Adipocyte (in vitro differentiated cells): Measurements from ENCODE around the gene BRI3.
"Not testable (repeated sequence)": the region's sequence is repeated elsewhere in the genome, so short reads cannot be mapped to it uniquely, and the experiment has no call there.

Experiments
- DNase-seq: peaks from one replicate; pipeline ENCODE4 v3.0.0-alpha.2; 2015; ENCODE audit warnings: low read depth
- H3K27me3 ChIP-seq: replicated peaks from 2 replicates; pipeline ENCODE4 v1.7.0; 2013; ENCODE audit warnings: mild to moderate bottlenecking, low read length, moderate library complexity; ENCODE audit not compliant: control insufficient read depth, insufficient read depth
- H3K36me3 ChIP-seq: 2 replicates; pipeline ENCODE4 v1.7.0; 2013; ENCODE audit warnings: low read length, mild to moderate bottlenecking, moderate library complexity; ENCODE audit not compliant: control insufficient read depth, insufficient read depth, severe bottlenecking
- H3K4me1 ChIP-seq: 2 replicates; pipeline ENCODE4 v1.7.0; 2013; ENCODE audit warnings: mild to moderate bottlenecking, low read length, moderate library complexity; ENCODE audit not compliant: control insufficient read depth, insufficient read depth
- H3K4me3 ChIP-seq: 2 replicates; pipeline ENCODE4 v1.7.0; 2013; ENCODE audit warnings: mild to moderate bottlenecking, low read length, moderate library complexity
- H3K9ac ChIP-seq: 2 replicates; pipeline ENCODE4 v1.7.0; 2013; ENCODE audit warnings: mild to moderate bottlenecking, low read length, moderate library complexity
- H3K9me3 ChIP-seq: 2 replicates; pipeline ENCODE4 v1.7.0; 2013; ENCODE audit warnings: mild to moderate bottlenecking, low read length, moderate library complexity; ENCODE audit not compliant: control insufficient read depth

BRI3 gene

DNA sequence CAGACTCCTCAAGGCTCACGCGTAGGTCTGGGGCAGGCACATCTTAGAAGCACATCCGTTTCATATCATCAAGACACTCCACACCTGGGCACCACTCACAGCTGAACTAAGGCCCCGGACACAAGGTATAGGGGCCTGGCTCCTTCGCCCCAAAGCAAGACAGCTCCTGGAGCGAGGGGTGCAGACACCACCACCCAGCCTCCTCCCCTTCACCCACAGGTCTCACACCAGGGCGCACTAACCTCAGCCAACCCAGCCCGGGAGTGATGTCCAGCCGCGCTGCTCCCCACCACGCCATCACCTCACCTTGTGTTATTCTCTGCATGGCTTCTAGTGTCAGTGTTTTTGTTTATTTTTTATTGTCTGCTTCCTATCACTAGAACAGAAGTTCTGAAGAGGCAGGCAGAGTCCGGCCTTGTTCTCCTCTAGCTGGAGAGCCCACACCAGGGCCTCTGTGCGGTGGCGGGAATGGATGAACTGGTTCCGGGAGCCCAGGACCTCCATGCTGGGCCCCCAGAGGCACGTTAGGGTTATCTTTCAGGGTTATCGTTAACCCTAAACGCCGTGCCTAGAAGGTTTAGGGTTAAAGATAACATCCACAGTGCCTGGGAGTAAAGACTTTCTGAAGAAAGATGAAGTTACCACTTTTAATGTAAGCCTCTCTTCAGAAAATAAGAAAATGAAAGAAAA, 21.8 kb downstream of the BRI3 start:
- no peak for DNase-seq
- peaks cover 11% of the 10 kb centered on the region for H3K36me3 ChIP-seq
- no peak overlapping the region for H3K4me3 ChIP-seq
- H3K27me3 ChIP-seq = no peaks in the 10 kb centered on the region
- no peaks in the 10 kb centered on the region for H3K4me1 ChIP-seq
- H3K9ac ChIP-seq = no peak overlapping the region
- H3K9me3 ChIP-seq = no peaks in the 10 kb centered on the region

DNA sequence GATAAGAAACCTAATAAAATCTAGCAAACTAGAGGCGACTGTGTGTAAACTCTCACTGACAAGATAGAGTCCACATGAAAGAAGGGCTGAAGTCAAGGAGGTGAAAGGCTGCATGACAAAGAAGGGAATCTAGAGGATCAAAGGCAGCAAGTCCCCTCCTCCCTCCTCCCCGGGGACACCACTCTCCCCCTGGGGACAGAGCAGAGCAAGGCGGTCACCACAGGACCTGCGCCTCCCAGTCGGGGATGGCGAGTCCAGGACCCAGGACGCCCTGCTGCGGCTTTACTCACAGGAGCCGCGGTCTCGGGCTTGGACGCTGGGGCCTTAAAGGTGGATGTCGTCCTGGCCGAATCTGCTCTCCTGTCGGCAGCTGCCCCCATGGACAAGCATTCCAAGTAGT, 22.4 kb downstream of the BRI3 start:
- H3K4me3 ChIP-seq = no peak overlapping the region
- no peak for DNase-seq
- no peaks in the 10 kb centered on the region for H3K4me1 ChIP-seq
- H3K9ac ChIP-seq = no peak overlapping the region
- H3K36me3 ChIP-seq = peaks cover 11% of the 10 kb centered on the region
- no peaks in the 10 kb centered on the region for H3K27me3 ChIP-seq
- H3K9me3 ChIP-seq = no peaks in the 10 kb centered on the region

DNA sequence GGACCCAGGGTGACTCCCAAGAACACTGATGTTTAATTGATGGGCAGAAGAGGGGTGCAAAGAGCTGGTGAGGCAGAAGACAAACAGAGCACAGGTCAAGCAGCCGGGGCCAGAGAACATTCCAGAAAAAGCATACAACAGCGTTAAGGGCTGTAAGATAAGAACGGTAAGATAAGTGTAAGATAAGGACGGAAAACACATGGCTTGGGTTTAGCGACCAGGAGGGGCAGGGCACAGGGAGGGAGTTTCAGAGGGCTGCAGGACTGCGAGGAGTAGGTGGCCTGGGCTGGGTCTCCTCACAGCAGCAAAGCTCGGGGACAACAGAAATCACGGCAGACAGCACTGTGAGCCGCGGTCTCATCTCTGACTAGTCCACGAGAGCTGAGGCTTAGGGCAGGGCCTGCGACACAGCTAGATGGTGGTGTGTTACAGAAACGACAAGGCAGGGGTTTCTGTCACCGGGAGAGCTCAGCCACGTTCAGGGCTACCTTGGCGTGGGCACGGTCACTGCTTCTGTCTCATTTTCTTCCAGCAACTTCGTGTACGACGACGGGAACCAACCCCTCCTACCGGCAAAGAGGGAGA, 24.6 kb downstream of the BRI3 start:
- DNase-seq = no peak
- Histone ChIP-seq H3K4me3 (no peak overlapping the region), H3K9ac (no peak overlapping the region), H3K4me1 (no peaks in the 10 kb centered on the region), H3K36me3 (peaks cover 13% of the 10 kb centered on the region), H3K27me3 (no peaks in the 10 kb centered on the region), H3K9me3 (no peaks in the 10 kb centered on the region)

DNA sequence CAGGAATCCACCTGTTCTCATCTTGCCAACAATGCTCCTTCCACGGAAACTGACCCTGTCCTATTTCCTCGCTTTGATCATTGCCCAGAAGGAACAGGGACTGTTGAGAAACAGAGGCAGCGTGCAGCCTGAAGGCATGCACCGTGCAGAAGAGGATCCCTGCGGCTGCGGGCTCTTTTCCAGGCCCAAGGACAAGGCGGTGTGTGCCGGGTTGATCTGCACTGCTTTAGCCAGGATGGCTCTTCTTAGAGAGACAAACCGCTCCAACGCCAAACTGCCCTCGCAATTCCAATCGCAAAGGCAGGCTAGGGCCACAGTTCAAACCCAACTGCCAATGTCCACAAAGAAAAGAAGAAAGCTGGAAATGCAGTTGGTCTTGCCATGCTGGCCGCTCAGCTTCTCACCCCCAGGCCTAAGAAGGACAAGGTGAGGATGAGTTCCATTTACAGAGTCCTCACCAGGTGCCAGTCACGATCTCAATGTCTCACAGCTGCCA, 26.5 kb downstream of the BRI3 start:
- H3K27me3 ChIP-seq = no peaks in the 10 kb centered on the region
- no peaks in the 10 kb centered on the region for H3K4me1 ChIP-seq
- no peak overlapping the region for H3K4me3 ChIP-seq
- no peak for DNase-seq
- H3K9ac ChIP-seq = no peak overlapping the region
- no peaks in the 10 kb centered on the region for H3K9me3 ChIP-seq
- peaks cover 13% of the 10 kb centered on the region for H3K36me3 ChIP-seq

DNA sequence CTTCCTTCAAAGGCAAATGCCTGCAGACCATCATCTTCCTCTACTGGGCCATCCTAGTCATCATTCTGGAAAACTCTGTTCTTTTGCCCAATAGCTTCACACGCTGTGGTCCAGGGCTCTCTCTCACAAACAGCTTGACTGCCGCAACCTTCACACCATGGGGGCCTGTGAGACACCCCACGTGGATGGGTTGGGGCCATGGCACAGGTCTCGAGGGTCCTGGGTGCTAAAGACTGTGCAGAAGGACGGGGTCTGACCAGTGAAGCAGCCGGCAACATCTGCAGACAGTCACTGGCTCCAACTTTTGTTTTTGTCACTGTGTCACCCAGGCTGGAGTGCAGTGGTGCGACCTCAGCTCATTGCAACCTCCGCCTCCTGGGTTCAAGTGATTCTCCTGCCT, 28.1 kb downstream of the BRI3 start:
- Histone ChIP-seq H3K36me3 (peaks cover 13% of the 10 kb centered on the region), H3K9ac (no peak overlapping the region), H3K9me3 (no peaks in the 10 kb centered on the region), H3K4me1 (no peaks in the 10 kb centered on the region), H3K27me3 (no peaks in the 10 kb centered on the region), H3K4me3 (no peak overlapping the region)
- no peak for DNase-seq

DNA sequence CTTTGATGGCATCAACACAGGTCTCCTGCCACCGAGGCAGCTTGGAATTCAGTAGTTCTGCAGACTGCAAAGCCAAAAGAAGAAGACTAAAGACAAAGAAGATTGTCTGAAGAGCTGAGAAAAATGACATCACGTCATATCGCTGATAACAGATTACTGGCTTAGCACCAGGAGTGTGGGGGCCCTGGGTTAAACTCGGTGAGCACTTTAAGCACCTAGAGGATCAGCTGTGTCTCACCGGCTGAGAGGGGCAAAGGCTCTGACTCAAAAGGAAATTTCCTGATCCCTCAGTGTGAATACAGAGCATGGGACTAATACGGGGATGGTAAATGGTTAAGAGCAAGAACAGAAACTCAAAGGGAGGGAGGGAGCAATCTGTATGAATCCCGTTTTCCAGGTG, 30.7 kb downstream of the BRI3 start:
- no peaks in the 10 kb centered on the region for H3K4me1 ChIP-seq
- H3K9ac ChIP-seq = no peak overlapping the region
- no peak for DNase-seq
- no peaks in the 10 kb centered on the region for H3K27me3 ChIP-seq
- no peak overlapping the region for H3K4me3 ChIP-seq
- no peaks in the 10 kb centered on the region for H3K9me3 ChIP-seq
- peaks cover 7% of the 10 kb centered on the region for H3K36me3 ChIP-seq

DNA sequence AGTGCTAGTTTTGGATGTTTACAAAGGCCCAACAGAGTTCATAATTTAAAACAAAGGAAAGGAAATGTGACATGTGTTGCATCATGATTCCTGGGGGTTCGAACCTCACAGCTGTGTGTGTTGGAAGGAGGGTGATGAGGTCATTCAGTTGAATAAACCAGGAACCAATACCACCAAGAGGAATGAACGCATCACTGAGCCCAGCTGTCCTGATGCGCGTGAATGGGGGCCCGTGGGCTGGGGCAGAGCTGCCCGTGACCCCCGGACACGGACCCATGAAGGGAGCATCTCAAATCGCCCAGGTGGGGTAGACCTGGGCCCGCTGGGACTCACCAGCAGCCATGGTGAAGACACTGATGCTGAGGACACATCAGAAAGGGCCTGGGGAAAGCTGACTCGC, 33.0 kb downstream of the BRI3 start:
- Histone ChIP-seq H3K27me3 (no peaks in the 10 kb centered on the region), H3K9ac (no peak overlapping the region), H3K4me3 (no peak overlapping the region), H3K4me1 (no peaks in the 10 kb centered on the region), H3K36me3 (peaks cover 2% of the 10 kb centered on the region), H3K9me3 (no peaks in the 10 kb centered on the region)
- DNase-seq = no peak

DNA sequence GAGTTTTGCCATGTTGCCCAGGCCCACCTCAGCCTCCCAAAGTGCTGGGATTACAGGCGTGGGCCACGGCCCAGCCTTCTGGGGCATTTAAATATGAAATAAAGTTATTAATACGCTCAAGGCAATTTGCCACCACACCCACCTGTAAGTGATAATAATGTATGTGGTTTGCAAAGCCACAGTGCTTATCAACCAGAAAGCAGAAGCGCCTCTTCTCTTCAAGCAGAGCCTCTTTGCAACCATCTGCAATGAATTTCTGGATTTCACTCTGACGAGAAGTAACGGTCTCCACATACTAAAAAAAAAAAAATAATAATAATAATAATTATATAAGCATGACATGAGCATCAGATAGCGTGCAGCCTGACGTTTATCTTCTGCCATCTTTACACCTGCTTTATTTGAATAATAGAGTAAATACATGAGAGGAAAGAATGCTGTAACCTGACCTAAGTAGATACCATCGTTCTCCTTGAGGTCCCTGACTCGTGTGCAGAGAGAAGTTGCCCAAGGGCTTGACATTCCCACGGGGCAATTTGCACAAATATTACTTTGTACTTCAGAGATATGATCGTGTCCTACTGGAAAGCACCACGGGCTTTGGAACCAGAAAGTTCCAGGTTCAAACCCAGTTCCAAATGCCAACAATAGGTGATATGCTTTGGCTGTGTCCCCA, 34.0 kb downstream of the BRI3 start:
- Histone ChIP-seq H3K9me3 (no peaks in the 10 kb centered on the region), H3K4me3 (no peak overlapping the region), H3K36me3 (no peaks in the 10 kb centered on the region), H3K27me3 (no peaks in the 10 kb centered on the region), H3K4me1 (no peaks in the 10 kb centered on the region), H3K9ac (no peak overlapping the region)
- no peak for DNase-seq

DNA sequence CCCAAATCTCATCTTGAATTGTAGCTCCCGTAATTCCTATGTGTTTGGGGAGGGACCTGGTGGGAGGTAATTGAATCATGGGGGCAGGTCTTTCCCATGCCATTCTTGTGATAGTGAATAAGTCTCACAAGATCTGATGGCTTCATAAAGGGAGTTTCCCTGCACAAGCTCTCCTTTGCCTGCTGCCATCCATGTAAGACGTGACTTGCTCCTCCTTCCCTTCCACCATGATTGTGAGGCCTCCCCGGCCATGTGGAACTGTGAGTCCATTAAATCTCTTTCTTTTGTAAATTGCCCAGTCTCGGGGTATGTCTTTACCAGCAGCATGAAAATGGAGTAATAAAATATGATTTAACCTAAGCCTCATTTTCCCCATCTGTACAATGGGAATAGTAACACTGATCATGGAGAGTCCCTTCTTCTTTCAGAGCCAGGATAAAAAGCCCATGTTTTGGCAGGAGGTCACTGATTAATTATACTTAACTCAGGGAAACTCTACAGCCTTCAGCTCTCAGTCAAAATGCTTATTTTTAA, 34.6 kb downstream of the BRI3 start:
- not testable (repeated sequence) for H3K27me3 ChIP-seq, H3K36me3 ChIP-seq, H3K9ac ChIP-seq, H3K4me3 ChIP-seq, H3K4me1 ChIP-seq, H3K9me3 ChIP-seq, DNase-seq

DNA sequence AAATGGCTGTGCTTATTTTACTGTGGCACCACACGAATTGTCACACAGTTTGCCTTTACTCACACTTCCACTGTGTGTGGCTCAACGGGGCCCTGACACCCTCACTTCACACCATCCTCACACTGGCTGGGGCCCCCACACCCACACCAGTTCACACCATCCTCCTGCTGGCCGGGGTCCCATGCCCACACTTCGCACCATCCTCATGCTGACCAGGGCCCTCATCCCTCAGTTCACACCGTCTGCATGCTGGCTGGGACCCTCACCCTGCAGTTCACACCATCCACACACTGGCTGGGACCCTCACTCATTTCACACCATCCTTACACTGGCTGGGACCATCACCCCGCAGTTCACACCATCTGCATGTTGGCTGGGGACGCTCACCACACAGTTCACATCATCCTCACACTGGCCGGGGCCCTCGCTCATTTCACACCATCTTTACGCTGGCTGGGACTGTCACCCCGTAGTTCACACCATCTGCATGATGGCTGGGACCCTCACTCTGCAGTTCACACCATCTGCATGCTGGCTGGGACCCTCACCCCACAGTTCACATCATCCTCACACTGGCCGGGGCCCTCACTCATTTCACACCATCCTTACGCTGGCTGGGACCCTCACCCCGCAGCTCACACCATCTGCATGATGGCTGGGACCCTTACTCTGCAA, 36.0 kb downstream of the BRI3 start:
- H3K4me3 ChIP-seq = no peak overlapping the region
- H3K36me3 ChIP-seq = no peaks in the 10 kb centered on the region
- no peaks in the 10 kb centered on the region for H3K27me3 ChIP-seq
- H3K9ac ChIP-seq = no peak overlapping the region
- H3K9me3 ChIP-seq = no peaks in the 10 kb centered on the region
- H3K4me1 ChIP-seq = no peaks in the 10 kb centered on the region
- no peak for DNase-seq

DNA sequence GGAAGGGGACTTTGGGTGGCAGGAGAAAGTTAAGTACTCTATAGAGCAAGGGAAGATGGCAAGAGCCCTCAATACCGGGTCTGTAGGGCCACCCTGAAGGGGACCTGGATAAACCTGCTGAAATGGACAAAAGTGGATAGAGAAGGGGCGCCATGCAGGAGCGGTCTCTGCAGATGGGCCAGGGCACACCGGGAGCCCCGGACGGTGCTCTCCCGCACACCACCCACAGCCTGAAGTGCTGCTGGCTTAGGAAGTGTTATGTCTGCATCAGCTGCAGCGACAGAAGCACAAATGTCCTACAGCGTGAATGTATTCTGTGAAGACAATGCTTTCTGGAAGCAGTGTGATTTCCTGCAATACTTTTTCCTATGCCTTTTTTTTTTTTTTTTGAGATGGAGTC, 37.7 kb downstream of the BRI3 start:
- H3K4me3 ChIP-seq = no peak overlapping the region
- H3K4me1 ChIP-seq = no peaks in the 10 kb centered on the region
- no peak overlapping the region for H3K9ac ChIP-seq
- no peaks in the 10 kb centered on the region for H3K9me3 ChIP-seq
- no peaks in the 10 kb centered on the region for H3K36me3 ChIP-seq
- H3K27me3 ChIP-seq = peaks cover 3% of the 10 kb centered on the region
- DNase-seq = no peak
